ENCODE measurements around the gene PRELID2.

GRCh38 chr5:145863003-145863402 is 27.9 kb upstream of the PRELID2 start:
- no peak for TF ChIP-seq POLR2AphosphoS5 (IDR thresholded peaks at IDR 0.05)
- TF ChIP-seq CTCF (IDR thresholded peaks at IDR 0.05): no peak
- TF ChIP-seq POLR2A (IDR thresholded peaks at IDR 0.05): no peak

Data from transverse colon (tissue), 4 donors.